GM12878 (cell line): ENCODE data around the gene SLC2A9. TPM values are rescaled to one million over a fixed set of nuclear protein-coding genes. Genes with fewer than 3 reads are reported as not detected.

Experiments
- ATAC-seq: fragments of 200-7000 bp; cut with Tn5 transposase; 3 replicates; pipeline ENCODE4 v1.9.1; 2020; ENCODE audit warnings: mild to moderate bottlenecking, moderate library complexity
- BruUV-seq: library from RNA; stranded (reverse); fragments of 400-500 nt; replicated peaks from 2 replicates; lab custom pipeline; 2021; lab: Mats Ljungman, UMichigan
- CTCF ChIA-PET: fragments of 300-600 bp; sonication (Branson Sonifier 250); formaldehyde crosslinking; extraction: SDS; loops from one replicate; lab custom pipeline; 2021; ENCODE audit warnings: inconsistent platforms; lab: Yijun Ruan, JAX
- POLR2A ChIA-PET: fragments of 350-600 bp; formaldehyde crosslinking; extraction: SDS; loops from one replicate; lab custom pipeline; 2021; ENCODE audit warnings: inconsistent platforms; lab: Charles Lee
- RAD21 ChIA-PET: fragments of 300-600 bp; sonication (Branson Sonifier 250); formaldehyde crosslinking; loops from one replicate; lab custom pipeline; 2023; ENCODE audit warnings: antibody characterized with exemption; ENCODE audit not compliant: unreplicated experiment; lab: Charles Lee
- SMC1A ChIA-PET: fragments of 300-600 bp; sonication (Branson Sonifier 250); formaldehyde crosslinking; loops from one replicate; lab custom pipeline; 2023; ENCODE audit not compliant: unreplicated experiment, uncharacterized antibody; lab: Charles Lee
- DNase-seq: peaks from one replicate; pipeline ENCODE4 v3.0.0-alpha.2; 2011; ENCODE audit warnings: low read depth, low spot score
- FAIRE-seq: peaks from 3 replicates; lab custom pipeline; 2011; peaks lifted over from hg19 to GRCh38; lab: Jason Lieb, UNC
- H2AFZ ChIP-seq: 2 replicates; pipeline ENCODE4 v1.6.0; 2011; ENCODE audit warnings: low read depth, low read length, control low read depth; ENCODE audit not compliant: control insufficient read depth
- H3K27ac ChIP-seq: 2 replicates; pipeline ENCODE4 v1.5.1; 2011; ENCODE audit warnings: control low read depth; ENCODE audit not compliant: control insufficient read depth, insufficient read depth
- H3K27me3 ChIP-seq, 2 experiments: replicated peaks in 1 of 2; 2 replicates each; pipeline versions ENCODE4 v1.6.0 to v1.6.1; 2011; ENCODE audit warnings: low read length in 1 of 2; ENCODE audit not compliant: control insufficient read depth in 2 of 2, insufficient read depth in 2 of 2
- H3K36me3 ChIP-seq, 2 experiments: 2 replicates each; pipeline ENCODE4 v1.5.1; 2011; ENCODE audit warnings: low read length in 1 of 2; ENCODE audit not compliant: control insufficient read depth in 2 of 2, insufficient read depth in 2 of 2
- H3K4me1 ChIP-seq: 2 replicates; pipeline ENCODE4 v1.6.1; 2011; ENCODE audit warnings: mild to moderate bottlenecking, low read length, moderate library complexity, mixed read lengths; ENCODE audit not compliant: control insufficient read depth, insufficient read depth
- H3K4me2 ChIP-seq: 2 replicates; pipeline ENCODE4 v1.6.0; 2011; ENCODE audit warnings: control low read depth; ENCODE audit not compliant: control insufficient read depth, insufficient read depth
- H3K4me3 ChIP-seq: fragments of 200-600 bp; sonication (generic); 2 replicates; pipeline ENCODE4 v1.5.1; 2016
- H3K79me2 ChIP-seq: 2 replicates; pipeline ENCODE4 v1.6.0; 2011; ENCODE audit warnings: low read length; ENCODE audit not compliant: control insufficient read depth, insufficient read depth
- H3K9ac ChIP-seq: 2 replicates; pipeline ENCODE4 v1.8.0; 2011; ENCODE audit warnings: low read length, control low read depth, mixed read lengths; ENCODE audit not compliant: control insufficient read depth, insufficient read depth
- H3K9me3 ChIP-seq: replicated peaks from 3 replicates; pipeline ENCODE4 v1.5.1; 2011; ENCODE audit warnings: mild to moderate bottlenecking, low read length; ENCODE audit not compliant: control insufficient read depth, insufficient read depth
- H4K20me1 ChIP-seq: 2 replicates; pipeline ENCODE4 v1.6.0; 2011; ENCODE audit not compliant: control insufficient read depth, insufficient read depth
- ATF7 ChIP-seq: fragments of 450-650 bp; IDR thresholded peaks from 2 replicates; pipeline ENCODE4 v1.6.1; 2016; ENCODE audit warnings: low read depth, mild to moderate bottlenecking
- CBFB ChIP-seq: IDR thresholded peaks from 2 replicates; pipeline ENCODE4 v1.6.1; 2016; ENCODE audit warnings: antibody characterized with exemption, low read depth
- CREB1 ChIP-seq: IDR thresholded peaks from 2 replicates; pipeline ENCODE4 v1.6.1; 2012; ENCODE audit warnings: low read depth, mild to moderate bottlenecking, inconsistent platforms
- EP300 ChIP-seq, 2 experiments: fragments of 150-350 bp in 1 of 2; IDR thresholded peaks; 2 replicates each; pipeline ENCODE4 v1.6.1; 2011 to 2012; ENCODE audit warnings: low read depth in 2 of 2, low read length in 2 of 2, borderline replicate concordance in 1 of 2, improper control_type of control experiment in 1 of 2, inconsistent platforms in 1 of 2; ENCODE audit not compliant: control insufficient read depth in 1 of 2
- FOS ChIP-seq: IDR thresholded peaks from 3 replicates; pipeline ENCODE4 v1.6.1; 2011; ENCODE audit warnings: borderline replicate concordance; ENCODE audit not compliant: insufficient read length; ENCODE audit errors: extremely low read depth
- GABPA ChIP-seq: IDR thresholded peaks from 2 replicates; pipeline ENCODE4 v1.6.1; 2014; ENCODE audit warnings: antibody characterized with exemption, low read depth, mild to moderate bottlenecking, inconsistent platforms
- IKZF1 ChIP-seq: fragments of 450-650 bp; conservative IDR thresholded peaks from 2 replicates; pipeline ENCODE4 v1.6.1; 2017; ENCODE audit warnings: antibody characterized with exemption, mild to moderate bottlenecking
- MYB ChIP-seq: fragments of 150-350 bp; IDR thresholded peaks from 2 replicates; pipeline ENCODE4 v1.6.1; 2014; ENCODE audit warnings: mild to moderate bottlenecking, low read depth, low read length, borderline replicate concordance
- POLR2A ChIP-seq: IDR thresholded peaks from 2 replicates; pipeline ENCODE4 v1.6.1; 2011; ENCODE audit warnings: low read depth, mild to moderate bottlenecking, low read length
- RAD51 ChIP-seq: fragments of 450-650 bp; IDR thresholded peaks from 2 replicates; pipeline ENCODE4 v1.6.1; 2016; ENCODE audit warnings: moderate library complexity, mild to moderate bottlenecking, inconsistent platforms
- SMAD5 ChIP-seq: IDR thresholded peaks from 2 replicates; pipeline ENCODE4 v1.6.1; 2016; ENCODE audit warnings: antibody characterized with exemption, low read depth
- WGBS: methylation state at CpG from one replicate; pipeline ENCODE4 v1.1.6; 2016; ENCODE audit warnings: low lambda C conversion rate; ENCODE audit not compliant: insufficient replicate concordance, insufficient coverage; ENCODE audit errors: missing lambda C conversion rate; 5-methylcytosine and 5-hydroxymethylcytosine counted together
- in situ Hi-C: fragments of 300-500 bp; cut with MboI; formaldehyde crosslinking; loops from 9 replicates; pipeline ENCODE4 v1.14.3; 2018; ENCODE audit warnings: mixed read lengths
- intact Hi-C: fragments of 100-400 bp; cut with micrococcal nuclease; formaldehyde crosslinking; loops from one replicate; pipeline ENCODE4 v1.14.2; 2022; ENCODE audit not compliant: unreplicated experiment
- polyA plus RNA-seq, 11 experiments: library from polyadenylated mRNA; depleted of rRNA in 4 of 11; unstranded in 6 of 11; stranded (reverse) in 5 of 11; fragments of >200 nt; fragmentation: Nextera tagmentation in 4 of 11; fragmentation: Illumina TruSeq in 1 of 11; extraction: Ambion mirVana in 4 of 11; extraction: Trizol in 1 of 11; gene quantifications; 1 replicate in 1 of 11; 2 replicates in 10 of 11; pipeline versions ENCODE4 v1.2.1 to v1.2.3, GENCODE V29; 2011 to 2016; ENCODE audit warnings: inconsistent platforms in 2 of 11, missing spikeins in 2 of 11, low read depth in 1 of 11
- total RNA-seq, 4 experiments: library from RNA; depleted of rRNA in 3 of 4; stranded (reverse); fragments of >200 nt in 3 of 4; fragmentation: Illumina TruSeq in 1 of 4; extraction: Trizol in 1 of 4; gene quantifications; 2 replicates each; pipeline versions ENCODE4 v1.2.1 to v1.2.3, GENCODE V29; 2013 to 2021
- TF ChIP-seq, protein P1 (sequence below): fragments of 450-650 bp; IDR thresholded peaks from 2 replicates; pipeline ENCODE4 v1.6.1; 2014; ENCODE audit warnings: mild to moderate bottlenecking
- TF ChIP-seq, protein P2 (sequence below): fragments of 450-650 bp; conservative IDR thresholded peaks from 2 replicates; pipeline ENCODE4 v1.6.1; 2017; ENCODE audit warnings: mild to moderate bottlenecking, moderate library complexity
- TF ChIP-seq, protein P3 (sequence below): IDR thresholded peaks from 2 replicates; pipeline ENCODE4 v1.6.1; 2012; ENCODE audit warnings: improper control_type of control experiment, low read depth, low read length; ENCODE audit not compliant: insufficient replicate concordance
- TF ChIP-seq, protein P4 (sequence below): fragments of 450-650 bp; IDR thresholded peaks from 2 replicates; pipeline ENCODE4 v1.6.1; 2017; ENCODE audit warnings: mild to moderate bottlenecking

The SLC2A9 gene
- total and polyA plus RNA-seq, 10 of the 15 experiments (the other 5 are each of a cell fraction or from before 2014, with no cell fraction given) = 0.28 to 2.8 (median 1.2) TPM

- no peak overlapping the region for H3K27ac ChIP-seq
- WGBS = 9% methylated on average over 5 of the region's 5 CpGs
- H2AFZ ChIP-seq = no peak overlapping the region
- intact Hi-C loops (no loop called here), in situ Hi-C loops (no loop called here)
- no peaks in the 10 kb centered on the region for H3K79me2 ChIP-seq
- BruUV-seq = no TSS peak
- H3K27me3 ChIP-seq = 0 out of 4 replicates have a peak, but pooled peaks cover 0 to 3% of the 10 kb centered on the region in 2 experiments
- POLR2A ChIA-PET = no interaction called here
- RAD21 ChIA-PET = no interaction called here
- H3K9me3 ChIP-seq = no peaks in the 10 kb centered on the region
- H3K4me1 ChIP-seq = no peaks in the 10 kb centered on the region
- no peak overlapping the region for H3K4me3 ChIP-seq
- no peaks in the 10 kb centered on the region for H3K36me3 ChIP-seq
- H3K9ac ChIP-seq = no peak overlapping the region
- ATAC-seq (no peak), FAIRE-seq (no peak), DNase-seq (no peak)
- no peak overlapping the region for H3K4me2 ChIP-seq
- CTCF ChIA-PET = no interaction called here
- SMC1A ChIA-PET = interaction anchor here (0.8 kb wide), 1 partner anchor 33 kb away, joined by 3 read pairs; no protein-coding TSS in a partner anchor
- H4K20me1 ChIP-seq = no peaks in the 10 kb centered on the region
- TF ChIP-seq RAD51 = no peak
- TF ChIP-seq, protein P1, sequence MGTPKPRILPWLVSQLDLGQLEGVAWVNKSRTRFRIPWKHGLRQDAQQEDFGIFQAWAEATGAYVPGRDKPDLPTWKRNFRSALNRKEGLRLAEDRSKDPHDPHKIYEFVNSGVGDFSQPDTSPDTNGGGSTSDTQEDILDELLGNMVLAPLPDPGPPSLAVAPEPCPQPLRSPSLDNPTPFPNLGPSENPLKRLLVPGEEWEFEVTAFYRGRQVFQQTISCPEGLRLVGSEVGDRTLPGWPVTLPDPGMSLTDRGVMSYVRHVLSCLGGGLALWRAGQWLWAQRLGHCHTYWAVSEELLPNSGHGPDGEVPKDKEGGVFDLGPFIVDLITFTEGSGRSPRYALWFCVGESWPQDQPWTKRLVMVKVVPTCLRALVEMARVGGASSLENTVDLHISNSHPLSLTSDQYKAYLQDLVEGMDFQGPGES = no peak
- no peak for TF ChIP-seq SMAD5
- no peak for TF ChIP-seq EP300 (IDR thresholded peaks at IDR 0.05; ENCODE audit: borderline replicate concordance in 1 of 2, control insufficient read depth in 1 of 2, low read depth in 2 of 2, low read length in 2 of 2)
- no peak for TF ChIP-seq ATF7
- TF ChIP-seq, protein P2, sequence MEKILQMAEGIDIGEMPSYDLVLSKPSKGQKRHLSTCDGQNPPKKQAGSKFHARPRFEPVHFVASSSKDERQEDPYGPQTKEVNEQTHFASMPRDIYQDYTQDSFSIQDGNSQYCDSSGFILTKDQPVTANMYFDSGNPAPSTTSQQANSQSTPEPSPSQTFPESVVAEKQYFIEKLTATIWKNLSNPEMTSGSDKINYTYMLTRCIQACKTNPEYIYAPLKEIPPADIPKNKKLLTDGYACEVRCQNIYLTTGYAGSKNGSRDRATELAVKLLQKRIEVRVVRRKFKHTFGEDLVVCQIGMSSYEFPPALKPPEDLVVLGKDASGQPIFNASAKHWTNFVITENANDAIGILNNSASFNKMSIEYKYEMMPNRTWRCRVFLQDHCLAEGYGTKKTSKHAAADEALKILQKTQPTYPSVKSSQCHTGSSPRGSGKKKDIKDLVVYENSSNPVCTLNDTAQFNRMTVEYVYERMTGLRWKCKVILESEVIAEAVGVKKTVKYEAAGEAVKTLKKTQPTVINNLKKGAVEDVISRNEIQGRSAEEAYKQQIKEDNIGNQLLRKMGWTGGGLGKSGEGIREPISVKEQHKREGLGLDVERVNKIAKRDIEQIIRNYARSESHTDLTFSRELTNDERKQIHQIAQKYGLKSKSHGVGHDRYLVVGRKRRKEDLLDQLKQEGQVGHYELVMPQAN = no peak
- no peak for TF ChIP-seq FOS
- TF ChIP-seq, protein P3, sequence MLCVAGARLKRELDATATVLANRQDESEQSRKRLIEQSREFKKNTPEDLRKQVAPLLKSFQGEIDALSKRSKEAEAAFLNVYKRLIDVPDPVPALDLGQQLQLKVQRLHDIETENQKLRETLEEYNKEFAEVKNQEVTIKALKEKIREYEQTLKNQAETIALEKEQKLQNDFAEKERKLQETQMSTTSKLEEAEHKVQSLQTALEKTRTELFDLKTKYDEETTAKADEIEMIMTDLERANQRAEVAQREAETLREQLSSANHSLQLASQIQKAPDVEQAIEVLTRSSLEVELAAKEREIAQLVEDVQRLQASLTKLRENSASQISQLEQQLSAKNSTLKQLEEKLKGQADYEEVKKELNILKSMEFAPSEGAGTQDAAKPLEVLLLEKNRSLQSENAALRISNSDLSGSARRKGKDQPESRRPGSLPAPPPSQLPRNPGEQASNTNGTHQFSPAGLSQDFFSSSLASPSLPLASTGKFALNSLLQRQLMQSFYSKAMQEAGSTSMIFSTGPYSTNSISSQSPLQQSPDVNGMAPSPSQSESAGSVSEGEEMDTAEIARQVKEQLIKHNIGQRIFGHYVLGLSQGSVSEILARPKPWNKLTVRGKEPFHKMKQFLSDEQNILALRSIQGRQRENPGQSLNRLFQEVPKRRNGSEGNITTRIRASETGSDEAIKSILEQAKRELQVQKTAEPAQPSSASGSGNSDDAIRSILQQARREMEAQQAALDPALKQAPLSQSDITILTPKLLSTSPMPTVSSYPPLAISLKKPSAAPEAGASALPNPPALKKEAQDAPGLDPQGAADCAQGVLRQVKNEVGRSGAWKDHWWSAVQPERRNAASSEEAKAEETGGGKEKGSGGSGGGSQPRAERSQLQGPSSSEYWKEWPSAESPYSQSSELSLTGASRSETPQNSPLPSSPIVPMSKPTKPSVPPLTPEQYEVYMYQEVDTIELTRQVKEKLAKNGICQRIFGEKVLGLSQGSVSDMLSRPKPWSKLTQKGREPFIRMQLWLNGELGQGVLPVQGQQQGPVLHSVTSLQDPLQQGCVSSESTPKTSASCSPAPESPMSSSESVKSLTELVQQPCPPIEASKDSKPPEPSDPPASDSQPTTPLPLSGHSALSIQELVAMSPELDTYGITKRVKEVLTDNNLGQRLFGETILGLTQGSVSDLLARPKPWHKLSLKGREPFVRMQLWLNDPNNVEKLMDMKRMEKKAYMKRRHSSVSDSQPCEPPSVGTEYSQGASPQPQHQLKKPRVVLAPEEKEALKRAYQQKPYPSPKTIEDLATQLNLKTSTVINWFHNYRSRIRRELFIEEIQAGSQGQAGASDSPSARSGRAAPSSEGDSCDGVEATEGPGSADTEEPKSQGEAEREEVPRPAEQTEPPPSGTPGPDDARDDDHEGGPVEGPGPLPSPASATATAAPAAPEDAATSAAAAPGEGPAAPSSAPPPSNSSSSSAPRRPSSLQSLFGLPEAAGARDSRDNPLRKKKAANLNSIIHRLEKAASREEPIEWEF = no peak
- TF ChIP-seq POLR2A = no peak
- no peak for TF ChIP-seq MYB
- no peak for TF ChIP-seq GABPA
- TF ChIP-seq CBFB = no peak
- no peak for TF ChIP-seq CREB1
- no peak for TF ChIP-seq IKZF1
- TF ChIP-seq, protein P4, sequence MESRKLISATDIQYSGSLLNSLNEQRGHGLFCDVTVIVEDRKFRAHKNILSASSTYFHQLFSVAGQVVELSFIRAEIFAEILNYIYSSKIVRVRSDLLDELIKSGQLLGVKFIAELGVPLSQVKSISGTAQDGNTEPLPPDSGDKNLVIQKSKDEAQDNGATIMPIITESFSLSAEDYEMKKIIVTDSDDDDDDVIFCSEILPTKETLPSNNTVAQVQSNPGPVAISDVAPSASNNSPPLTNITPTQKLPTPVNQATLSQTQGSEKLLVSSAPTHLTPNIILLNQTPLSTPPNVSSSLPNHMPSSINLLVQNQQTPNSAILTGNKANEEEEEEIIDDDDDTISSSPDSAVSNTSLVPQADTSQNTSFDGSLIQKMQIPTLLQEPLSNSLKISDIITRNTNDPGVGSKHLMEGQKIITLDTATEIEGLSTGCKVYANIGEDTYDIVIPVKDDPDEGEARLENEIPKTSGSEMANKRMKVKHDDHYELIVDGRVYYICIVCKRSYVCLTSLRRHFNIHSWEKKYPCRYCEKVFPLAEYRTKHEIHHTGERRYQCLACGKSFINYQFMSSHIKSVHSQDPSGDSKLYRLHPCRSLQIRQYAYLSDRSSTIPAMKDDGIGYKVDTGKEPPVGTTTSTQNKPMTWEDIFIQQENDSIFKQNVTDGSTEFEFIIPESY = no peak
Observed at GRCh38 chr4:9866931-9867330, 154.4 kb downstream of the SLC2A9 start.
